Progenitor cell of endocrine pancreas (in vitro differentiated cells): ENCODE measurements around the gene CREBBP. TPM values are rescaled to one million over a fixed set of nuclear protein-coding genes. Genes with fewer than 3 reads are reported as not detected.

Source experiments
- DNase-seq: peaks from one replicate; pipeline ENCODE4 v3.0.0; 2021; ENCODE audit warnings: low spot score; ENCODE audit not compliant: unreplicated experiment
- H3K27ac Mint-ChIP-seq: 2 replicates; pipeline ENCODE4 v1.8.0; 2021; ENCODE audit warnings: mild to moderate bottlenecking, moderate library complexity, mixed read lengths
- H3K27me3 Mint-ChIP-seq: 2 replicates; pipeline ENCODE4 v1.8.0; 2021; ENCODE audit warnings: mixed read lengths
- H3K36me3 Mint-ChIP-seq: 2 replicates; pipeline ENCODE4 v1.8.0; 2022; ENCODE audit warnings: mixed read lengths; ENCODE audit not compliant: insufficient read depth
- H3K4me1 Mint-ChIP-seq: 2 replicates; pipeline ENCODE4 v1.8.0; 2021; ENCODE audit warnings: low read depth, mixed read lengths
- H3K4me3 Mint-ChIP-seq: 2 replicates; pipeline ENCODE4 v1.8.0; 2021; ENCODE audit warnings: low read depth, mild to moderate bottlenecking, moderate library complexity, mixed read lengths
- H3K9me3 Mint-ChIP-seq: 2 replicates; pipeline ENCODE4 v1.8.0; 2021; ENCODE audit warnings: low read depth, mixed read lengths
- total RNA-seq: library from RNA; stranded (reverse); gene quantifications from 2 replicates; pipeline ENCODE4 v1.2.1, GENCODE V29; 2021
- TF ChIP-seq, protein P1 (sequence below): fragments of 200-600 bp; sonication (generic); IDR thresholded peaks from one replicate; pipeline ENCODE4 v1.5.0; 2021; ENCODE audit warnings: antibody characterized with exemption, mild to moderate bottlenecking; ENCODE audit not compliant: unreplicated experiment

CREBBP gene
- total RNA-seq, 1 donor from 2014 or later: 144 TPM

DNA sequence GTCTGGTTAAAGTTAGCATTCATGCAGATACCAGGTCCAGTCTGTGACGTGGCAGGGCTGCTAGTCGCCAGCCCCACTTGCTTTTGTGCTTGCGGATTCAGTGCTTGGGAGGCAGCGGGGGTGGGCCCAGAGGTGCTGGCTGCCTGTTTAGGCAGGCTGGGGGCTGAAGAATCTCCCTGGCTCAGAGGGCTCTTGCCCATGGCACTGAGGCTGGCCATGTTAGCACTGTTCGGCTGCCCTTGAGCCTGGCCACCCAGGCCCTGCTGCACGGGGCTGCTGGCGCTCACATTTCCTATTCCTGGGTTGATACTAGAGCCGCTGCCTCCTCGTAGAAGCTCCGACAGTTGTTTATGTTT, 30.0 kb downstream of the CREBBP start:
- DNase-seq: no peak
- Mint-ChIP-seq H3K27me3 (no peaks in the 10 kb centered on the region), H3K4me1 (peaks cover 17% of the 10 kb centered on the region), H3K27ac (no peak overlapping the region), H3K4me3 (no peak overlapping the region), H3K9me3 (no peaks in the 10 kb centered on the region), H3K36me3 (peaks cover 13% of the 10 kb centered on the region)
- TF ChIP-seq, protein P1, sequence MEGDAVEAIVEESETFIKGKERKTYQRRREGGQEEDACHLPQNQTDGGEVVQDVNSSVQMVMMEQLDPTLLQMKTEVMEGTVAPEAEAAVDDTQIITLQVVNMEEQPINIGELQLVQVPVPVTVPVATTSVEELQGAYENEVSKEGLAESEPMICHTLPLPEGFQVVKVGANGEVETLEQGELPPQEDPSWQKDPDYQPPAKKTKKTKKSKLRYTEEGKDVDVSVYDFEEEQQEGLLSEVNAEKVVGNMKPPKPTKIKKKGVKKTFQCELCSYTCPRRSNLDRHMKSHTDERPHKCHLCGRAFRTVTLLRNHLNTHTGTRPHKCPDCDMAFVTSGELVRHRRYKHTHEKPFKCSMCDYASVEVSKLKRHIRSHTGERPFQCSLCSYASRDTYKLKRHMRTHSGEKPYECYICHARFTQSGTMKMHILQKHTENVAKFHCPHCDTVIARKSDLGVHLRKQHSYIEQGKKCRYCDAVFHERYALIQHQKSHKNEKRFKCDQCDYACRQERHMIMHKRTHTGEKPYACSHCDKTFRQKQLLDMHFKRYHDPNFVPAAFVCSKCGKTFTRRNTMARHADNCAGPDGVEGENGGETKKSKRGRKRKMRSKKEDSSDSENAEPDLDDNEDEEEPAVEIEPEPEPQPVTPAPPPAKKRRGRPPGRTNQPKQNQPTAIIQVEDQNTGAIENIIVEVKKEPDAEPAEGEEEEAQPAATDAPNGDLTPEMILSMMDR: no peak

DNA sequence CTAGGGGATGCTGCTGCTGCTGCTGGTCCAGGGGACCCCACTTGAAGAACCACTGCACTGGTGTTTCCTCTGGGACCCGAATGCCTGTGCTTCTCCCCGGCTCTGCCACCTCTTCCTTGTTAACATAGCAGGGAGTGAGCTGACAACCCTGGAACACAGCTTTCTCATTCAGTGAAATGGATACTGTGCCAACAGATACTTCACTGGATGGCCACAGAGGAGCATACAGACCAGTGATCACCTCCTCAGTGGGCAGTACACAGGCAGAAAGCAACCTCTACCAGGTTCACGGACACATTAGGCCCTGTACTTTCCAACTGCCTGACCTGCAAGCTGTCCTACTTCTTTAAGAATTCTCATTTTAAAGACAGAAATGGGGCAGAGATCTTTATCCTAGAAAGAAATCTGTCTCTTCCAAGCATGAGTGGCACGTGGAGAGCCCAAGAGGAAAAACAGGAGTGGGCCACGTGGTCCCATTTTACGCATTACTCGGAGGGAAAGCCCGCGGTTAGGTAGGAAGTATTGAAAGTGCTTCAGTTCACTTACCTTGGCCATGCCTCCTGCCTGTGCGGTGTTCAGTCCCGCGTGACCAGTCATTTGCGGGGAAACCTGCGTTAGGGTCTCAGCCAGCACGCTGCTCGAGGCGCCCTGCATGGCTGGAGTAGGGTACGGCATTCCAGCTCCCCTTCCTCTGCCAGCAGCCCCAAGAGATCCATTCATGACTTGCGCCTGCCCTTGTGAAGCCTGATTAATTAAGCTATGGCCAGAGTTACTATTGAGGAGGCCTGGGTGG, 30.6 kb downstream of the CREBBP start:
- H3K36me3 Mint-ChIP-seq: peaks cover 13% of the 10 kb centered on the region
- DNase-seq: no peak

DNA sequence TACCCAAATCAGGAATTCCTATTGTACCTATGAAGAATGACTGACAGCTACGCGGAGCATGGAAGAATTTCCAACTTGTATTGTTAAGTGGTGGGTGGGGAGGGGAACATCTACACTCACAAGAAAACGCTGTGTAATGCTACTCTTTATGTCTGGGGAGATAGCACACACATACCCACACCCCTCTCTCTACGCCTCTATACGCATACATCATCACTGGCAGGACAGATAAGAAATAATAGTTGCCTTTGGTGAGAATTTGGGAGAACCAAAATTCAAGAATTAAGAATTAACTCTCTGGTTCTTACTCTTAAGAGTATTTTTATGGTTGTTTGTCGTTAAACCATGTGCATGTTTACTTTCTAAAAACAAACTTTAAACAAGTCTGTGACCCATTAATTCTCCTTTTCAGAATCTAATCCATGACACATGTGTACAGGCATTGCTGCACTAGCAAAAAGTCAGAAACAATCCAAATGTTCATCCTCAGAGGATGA, 33.9 kb downstream of the CREBBP start:
- no peaks in the 10 kb centered on the region for H3K27me3 Mint-ChIP-seq
- H3K36me3 Mint-ChIP-seq: peaks cover 13% of the 10 kb centered on the region
- H3K4me3 Mint-ChIP-seq: no peak overlapping the region
- TF ChIP-seq, protein P1: no peak
- no peak overlapping the region for H3K27ac Mint-ChIP-seq
- H3K9me3 Mint-ChIP-seq: no peaks in the 10 kb centered on the region
- DNase-seq: no peak
- peaks cover 9% of the 10 kb centered on the region for H3K4me1 Mint-ChIP-seq

More for the DNA sequence above, 30.6 kb downstream of the CREBBP start:
- Mint-ChIP-seq H3K27ac (no peak overlapping the region), H3K27me3 (no peaks in the 10 kb centered on the region), H3K4me3 (no peak overlapping the region), H3K9me3 (no peaks in the 10 kb centered on the region), H3K4me1 (peaks cover 17% of the 10 kb centered on the region)
- TF ChIP-seq, protein P1: no peak

DNA sequence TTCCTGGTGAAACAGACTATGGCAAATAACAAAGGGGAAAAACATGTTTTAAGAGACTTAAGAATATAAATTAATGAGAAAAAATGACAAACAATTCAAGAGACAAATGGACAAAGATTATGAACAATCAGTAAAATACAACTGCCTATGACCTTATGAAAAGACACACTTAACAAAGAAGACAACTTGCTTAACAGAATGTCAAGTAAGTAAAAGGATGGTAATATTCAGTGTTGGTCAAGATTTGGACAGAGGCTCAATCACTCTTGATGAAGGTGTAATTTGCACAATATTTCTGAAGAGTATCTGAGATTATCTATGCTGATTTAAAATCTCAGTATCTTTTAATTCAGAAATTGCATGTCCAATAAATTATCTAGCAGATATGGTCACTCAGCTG, 34.4 kb downstream of the CREBBP start:
- no peak overlapping the region for H3K4me3 Mint-ChIP-seq
- TF ChIP-seq, protein P1: no peak
- peaks cover 9% of the 10 kb centered on the region for H3K4me1 Mint-ChIP-seq
- no peak for DNase-seq
- H3K9me3 Mint-ChIP-seq: no peaks in the 10 kb centered on the region
- no peak overlapping the region for H3K27ac Mint-ChIP-seq
- no peaks in the 10 kb centered on the region for H3K27me3 Mint-ChIP-seq
- peaks cover 13% of the 10 kb centered on the region for H3K36me3 Mint-ChIP-seq

DNA sequence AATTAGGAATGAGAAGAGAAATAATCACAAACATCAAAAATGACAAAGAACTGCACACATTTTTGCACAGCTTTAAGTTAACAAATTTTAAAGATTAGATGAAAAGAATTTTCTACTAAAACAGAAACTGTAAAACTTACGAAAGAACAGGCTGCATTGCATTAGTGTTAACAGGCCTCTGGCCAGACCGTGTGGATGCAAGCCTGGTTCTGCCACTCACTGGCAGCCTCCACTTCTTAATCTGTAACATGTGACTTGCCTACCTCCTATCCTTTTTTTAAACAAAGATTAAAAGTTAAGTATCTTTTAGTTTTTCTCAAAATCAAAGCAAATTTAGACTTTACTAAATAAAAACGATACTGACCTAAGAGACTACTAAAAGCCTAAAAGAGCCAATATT, 37.5 kb downstream of the CREBBP start:
- H3K36me3 Mint-ChIP-seq: peaks cover 8% of the 10 kb centered on the region

More for the DNA sequence above, 37.5 kb downstream of the CREBBP start:
- DNase-seq: no peak
- no peak overlapping the region for H3K27ac Mint-ChIP-seq
- H3K4me3 Mint-ChIP-seq: no peak overlapping the region
- TF ChIP-seq, protein P1: no peak
- H3K4me1 Mint-ChIP-seq: peaks cover 8% of the 10 kb centered on the region
- H3K9me3 Mint-ChIP-seq: no peaks in the 10 kb centered on the region
- no peaks in the 10 kb centered on the region for H3K27me3 Mint-ChIP-seq
